HCT116 (cell line): ENCODE measurements around the gene RAB33B.

Source experiments
- EZH2 ChIP-seq: fragments of 200-600 bp; sonication (generic); IDR thresholded peaks from 2 replicates; pipeline ENCODE4 v1.6.1; 2017; ENCODE audit warnings: antibody characterized with exemption, mixed run types
- SIN3A ChIP-seq: IDR thresholded peaks from 2 replicates; pipeline ENCODE4 v1.6.1; 2012; ENCODE audit warnings: low read depth
- TF ChIP-seq, protein P1 (sequence below): IDR thresholded peaks from 2 replicates; pipeline ENCODE4 v1.6.1; 2012; ENCODE audit warnings: low read depth
- TF ChIP-seq, protein P2 (sequence below), 3 experiments: fragments of 200-600 bp in 1 of 3; sonication (generic) in 1 of 3; IDR thresholded peaks in 2 of 3; conservative IDR thresholded peaks in 1 of 3; 2 replicates each; pipeline ENCODE4 v1.5.1; 2012 to 2017; ENCODE audit warnings: low read depth in 2 of 3, low read length in 2 of 3, antibody characterized with exemption in 1 of 3, borderline replicate concordance in 1 of 3, control low read depth in 1 of 3, mild to moderate bottlenecking in 1 of 3, mixed read lengths in 1 of 3, mixed run types in 1 of 3, moderate library complexity in 1 of 3; ENCODE audit not compliant: insufficient read depth in 1 of 3

DNA sequence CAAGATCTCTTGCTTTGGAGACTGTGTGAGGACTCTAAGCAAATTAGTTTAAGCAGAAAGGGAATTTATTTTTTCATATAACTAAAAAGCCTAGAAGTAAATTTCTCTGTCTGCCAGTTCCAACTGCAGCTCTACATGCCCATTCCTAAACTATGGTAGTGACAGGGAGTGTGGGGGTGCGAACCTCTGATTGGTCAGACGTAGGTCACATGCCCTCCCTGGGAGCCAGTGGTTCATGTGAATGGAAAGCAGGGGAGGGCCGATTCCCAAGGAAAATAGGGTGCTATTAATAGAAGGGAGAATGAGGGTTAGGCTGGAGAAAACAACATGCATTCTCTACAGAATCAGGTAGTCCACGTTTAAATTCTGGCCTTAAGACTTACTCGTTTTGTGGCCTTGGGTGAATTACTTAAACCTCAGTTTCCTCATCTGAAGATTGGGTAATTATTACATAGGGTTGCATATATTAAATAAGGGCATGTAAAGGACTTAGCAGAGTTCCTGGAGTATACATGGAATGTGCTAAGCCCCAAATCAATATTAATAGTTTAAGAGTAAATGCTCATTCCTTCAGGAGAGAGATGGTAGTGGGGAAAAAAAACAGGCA, 7.2 kb downstream of the RAB33B start:
- TF ChIP-seq, protein P1, sequence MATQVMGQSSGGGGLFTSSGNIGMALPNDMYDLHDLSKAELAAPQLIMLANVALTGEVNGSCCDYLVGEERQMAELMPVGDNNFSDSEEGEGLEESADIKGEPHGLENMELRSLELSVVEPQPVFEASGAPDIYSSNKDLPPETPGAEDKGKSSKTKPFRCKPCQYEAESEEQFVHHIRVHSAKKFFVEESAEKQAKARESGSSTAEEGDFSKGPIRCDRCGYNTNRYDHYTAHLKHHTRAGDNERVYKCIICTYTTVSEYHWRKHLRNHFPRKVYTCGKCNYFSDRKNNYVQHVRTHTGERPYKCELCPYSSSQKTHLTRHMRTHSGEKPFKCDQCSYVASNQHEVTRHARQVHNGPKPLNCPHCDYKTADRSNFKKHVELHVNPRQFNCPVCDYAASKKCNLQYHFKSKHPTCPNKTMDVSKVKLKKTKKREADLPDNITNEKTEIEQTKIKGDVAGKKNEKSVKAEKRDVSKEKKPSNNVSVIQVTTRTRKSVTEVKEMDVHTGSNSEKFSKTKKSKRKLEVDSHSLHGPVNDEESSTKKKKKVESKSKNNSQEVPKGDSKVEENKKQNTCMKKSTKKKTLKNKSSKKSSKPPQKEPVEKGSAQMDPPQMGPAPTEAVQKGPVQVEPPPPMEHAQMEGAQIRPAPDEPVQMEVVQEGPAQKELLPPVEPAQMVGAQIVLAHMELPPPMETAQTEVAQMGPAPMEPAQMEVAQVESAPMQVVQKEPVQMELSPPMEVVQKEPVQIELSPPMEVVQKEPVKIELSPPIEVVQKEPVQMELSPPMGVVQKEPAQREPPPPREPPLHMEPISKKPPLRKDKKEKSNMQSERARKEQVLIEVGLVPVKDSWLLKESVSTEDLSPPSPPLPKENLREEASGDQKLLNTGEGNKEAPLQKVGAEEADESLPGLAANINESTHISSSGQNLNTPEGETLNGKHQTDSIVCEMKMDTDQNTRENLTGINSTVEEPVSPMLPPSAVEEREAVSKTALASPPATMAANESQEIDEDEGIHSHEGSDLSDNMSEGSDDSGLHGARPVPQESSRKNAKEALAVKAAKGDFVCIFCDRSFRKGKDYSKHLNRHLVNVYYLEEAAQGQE, result no peak
- TF ChIP-seq, protein P2, sequence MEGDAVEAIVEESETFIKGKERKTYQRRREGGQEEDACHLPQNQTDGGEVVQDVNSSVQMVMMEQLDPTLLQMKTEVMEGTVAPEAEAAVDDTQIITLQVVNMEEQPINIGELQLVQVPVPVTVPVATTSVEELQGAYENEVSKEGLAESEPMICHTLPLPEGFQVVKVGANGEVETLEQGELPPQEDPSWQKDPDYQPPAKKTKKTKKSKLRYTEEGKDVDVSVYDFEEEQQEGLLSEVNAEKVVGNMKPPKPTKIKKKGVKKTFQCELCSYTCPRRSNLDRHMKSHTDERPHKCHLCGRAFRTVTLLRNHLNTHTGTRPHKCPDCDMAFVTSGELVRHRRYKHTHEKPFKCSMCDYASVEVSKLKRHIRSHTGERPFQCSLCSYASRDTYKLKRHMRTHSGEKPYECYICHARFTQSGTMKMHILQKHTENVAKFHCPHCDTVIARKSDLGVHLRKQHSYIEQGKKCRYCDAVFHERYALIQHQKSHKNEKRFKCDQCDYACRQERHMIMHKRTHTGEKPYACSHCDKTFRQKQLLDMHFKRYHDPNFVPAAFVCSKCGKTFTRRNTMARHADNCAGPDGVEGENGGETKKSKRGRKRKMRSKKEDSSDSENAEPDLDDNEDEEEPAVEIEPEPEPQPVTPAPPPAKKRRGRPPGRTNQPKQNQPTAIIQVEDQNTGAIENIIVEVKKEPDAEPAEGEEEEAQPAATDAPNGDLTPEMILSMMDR (IDR thresholded peaks at IDR 0.05 in 2 of 3, conservative IDR thresholded peaks at IDR 0.05 in 1 of 3; ENCODE audit: borderline replicate concordance in 1 of 3, insufficient read depth in 1 of 3, low read depth in 2 of 3, low read length in 2 of 3), result no peak
- TF ChIP-seq EZH2 (no peak), SIN3A (no peak)
